ENCODE measurements around the gene STAP1.
"Not testable (repeated sequence)": the region's sequence is repeated elsewhere in the genome, so short reads cannot be mapped to it uniquely, and the experiment has no call there.

STAP1 gene

GRCh38 chr4:67624939-67625338, 66.4 kb downstream of the STAP1 start:
- DNase-seq (ENCODE audit: low read depth) = no peak

DNA sequence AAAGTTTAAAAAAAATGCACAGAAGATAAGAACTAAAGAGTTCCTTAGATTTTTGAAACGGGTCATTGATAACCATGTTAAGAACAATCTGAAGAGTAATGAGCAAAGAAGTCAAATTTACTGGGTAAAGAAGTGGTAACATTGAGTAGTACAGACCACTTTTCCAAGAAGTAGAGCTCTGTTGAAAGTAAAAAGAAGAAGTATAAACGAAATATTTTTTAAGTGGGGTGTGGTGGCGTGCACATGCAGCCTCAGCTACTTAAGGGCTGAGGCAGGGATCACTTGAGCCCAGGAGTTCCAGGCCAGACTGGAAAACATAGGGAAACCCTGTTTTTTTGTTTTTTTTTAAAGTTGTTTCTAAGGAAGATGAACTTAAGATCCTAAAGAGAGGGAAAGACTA, 74.0 kb downstream of the STAP1 start:
- DNase-seq (ENCODE audit: low read depth) = no peak

DNA sequence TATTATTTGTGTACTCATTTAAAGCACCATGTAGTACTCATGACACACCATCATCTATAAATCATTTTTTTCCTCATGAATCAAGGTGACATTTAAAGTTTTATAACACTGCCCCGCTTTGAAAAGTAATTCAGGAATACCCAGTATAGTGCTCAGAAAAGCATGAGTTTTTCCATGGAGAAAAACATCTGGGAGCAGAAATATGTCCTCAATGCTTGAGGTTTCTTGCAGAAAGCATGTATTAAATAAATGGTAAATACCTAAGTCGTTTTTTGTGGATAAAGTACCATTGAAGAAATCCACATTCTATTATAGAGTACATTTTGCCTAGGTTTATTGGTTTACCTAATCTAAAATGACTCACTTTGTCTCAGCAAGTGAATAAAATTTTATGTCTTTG, 76.2 kb downstream of the STAP1 start:
- DNase-seq (ENCODE audit: low read depth) = no peak

DNA sequence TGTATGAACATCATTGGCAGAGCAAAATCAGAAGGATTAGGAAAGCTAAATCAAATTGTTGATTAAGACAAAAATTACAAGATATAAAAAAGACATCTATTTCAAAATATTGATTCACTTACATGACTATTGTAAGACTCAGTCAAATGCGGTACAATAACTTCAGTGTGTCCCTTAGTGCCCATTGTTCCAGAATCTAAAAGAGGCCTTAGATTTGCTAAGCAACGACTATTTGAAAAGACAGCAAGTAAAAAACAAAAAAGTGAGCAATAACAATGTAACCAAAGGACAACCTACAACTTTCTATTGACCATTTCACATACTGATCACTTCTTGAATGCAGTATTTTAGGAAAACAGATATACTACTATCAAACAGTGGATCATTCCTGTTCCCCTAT, 76.8 kb downstream of the STAP1 start:
- DNase-seq (ENCODE audit: low read depth) = no peak

DNA sequence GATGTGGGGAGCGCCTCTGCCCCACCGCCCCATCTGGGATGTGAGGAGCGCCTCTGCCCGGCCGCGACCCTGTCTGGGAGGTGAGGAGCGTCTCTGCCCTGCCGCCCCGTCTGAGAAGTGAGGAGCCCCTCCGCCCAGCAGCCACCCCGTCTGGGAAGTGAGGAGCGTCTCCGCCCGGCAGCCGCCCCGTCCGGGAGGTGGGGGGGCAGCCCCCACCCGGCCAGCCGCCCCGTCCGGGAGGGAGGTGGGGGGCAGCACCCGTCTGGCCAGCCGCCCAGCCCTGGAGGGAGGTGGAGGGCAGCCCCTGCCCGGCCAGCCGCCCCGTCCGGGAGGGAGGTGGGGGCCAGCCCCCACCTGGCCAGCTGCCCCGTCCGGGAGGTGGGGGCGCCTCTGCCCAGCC, 78.5 kb downstream of the STAP1 start:
- not testable (repeated sequence) for DNase-seq (ENCODE audit: low read depth)

DNA sequence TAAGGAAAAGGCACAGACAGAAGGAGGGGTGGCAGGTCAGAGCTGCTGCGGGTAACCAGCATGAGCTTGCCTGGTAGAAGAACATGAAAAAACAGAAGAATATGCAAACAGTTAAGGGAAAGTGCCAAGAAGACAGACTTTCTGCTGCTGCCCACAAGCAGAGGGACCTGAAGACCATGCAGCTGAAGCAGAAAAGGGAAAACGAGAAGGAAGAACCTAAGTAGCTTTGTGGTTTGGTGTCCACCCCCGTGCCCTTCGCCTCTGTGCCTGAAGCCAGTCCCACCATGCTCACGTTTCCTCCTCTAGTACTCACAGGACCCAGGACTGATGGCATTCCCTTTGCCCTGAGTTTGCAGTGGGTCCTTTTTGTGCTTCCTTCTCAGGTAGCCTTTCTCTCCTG, 79.6 kb downstream of the STAP1 start:
- no peak for DNase-seq (ENCODE audit: low read depth)

GRCh38 chr4:67651536-67651935, 93.0 kb downstream of the STAP1 start:
- no peak for DNase-seq (ENCODE audit: low read depth)

Data from activated T-cell treated with anti-CD3 and anti-CD28 coated beads for 48 hours (primary cell).